NCI-H2107 (cell line): ENCODE data around the gene WBP1.
"Not testable (repeated sequence)": the region's sequence is repeated elsewhere in the genome, so short reads cannot be mapped to it uniquely, and the experiment has no call there.

Experiments used
- DNase-seq: peaks from one replicate; lab custom pipeline; 2025; lab: John Stamatoyannopoulos, UW

Gene WBP1

DNA sequence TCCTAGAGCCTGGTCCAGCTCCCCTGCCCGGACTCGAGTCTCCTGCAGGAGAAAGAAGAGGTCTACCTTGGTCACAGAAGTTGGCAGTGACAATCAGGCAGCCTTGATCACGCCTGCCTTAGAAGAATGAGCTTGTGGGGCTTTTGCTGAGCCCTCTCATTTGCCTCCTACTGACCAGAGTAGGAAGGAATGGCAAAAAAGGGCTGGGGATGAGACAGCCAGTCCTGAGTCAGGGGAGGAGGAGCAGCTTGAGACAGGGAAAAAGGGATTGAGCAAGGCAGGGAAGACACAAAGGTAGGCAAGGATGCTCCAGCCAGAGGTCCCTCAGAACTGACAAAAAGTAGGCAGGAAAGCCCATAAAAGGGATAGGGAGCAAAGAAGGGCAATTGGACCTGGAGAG lies 30.7 kb upstream of the WBP1 start:
- no peak for DNase-seq

DNA sequence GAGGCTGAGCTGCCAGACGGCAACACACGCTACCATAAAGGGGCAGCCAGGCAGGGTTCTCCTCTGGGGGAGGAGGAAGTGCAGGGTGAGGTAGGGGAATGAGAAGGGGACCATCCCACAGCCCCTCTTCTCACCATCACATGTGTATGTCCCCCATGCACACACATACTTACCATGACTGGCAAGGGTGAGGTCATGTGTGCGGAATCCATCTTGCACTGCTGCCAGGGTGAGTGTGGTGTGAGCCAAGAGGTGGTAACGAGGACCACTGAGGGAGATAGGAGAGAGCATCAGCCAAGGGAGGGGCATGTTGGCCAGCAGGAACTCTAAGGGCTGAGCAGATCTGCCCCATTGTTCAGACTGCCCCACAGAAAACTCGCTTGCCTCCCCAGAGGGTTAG lies 29.6 kb upstream of the WBP1 start:
- DNase-seq, result no peak

GRCh38 chr2:74429487-74430451 lies 28.5 kb upstream of the WBP1 start:
- no peak for DNase-seq

- no peak for DNase-seq
These were observed 27.7 kb upstream of the WBP1 start for GRCh38 chr2:74430502-74430901.

GRCh38 chr2:74436111-74436805 lies 22.0 kb upstream of the WBP1 start:
- DNase-seq, result no peak

DNA sequence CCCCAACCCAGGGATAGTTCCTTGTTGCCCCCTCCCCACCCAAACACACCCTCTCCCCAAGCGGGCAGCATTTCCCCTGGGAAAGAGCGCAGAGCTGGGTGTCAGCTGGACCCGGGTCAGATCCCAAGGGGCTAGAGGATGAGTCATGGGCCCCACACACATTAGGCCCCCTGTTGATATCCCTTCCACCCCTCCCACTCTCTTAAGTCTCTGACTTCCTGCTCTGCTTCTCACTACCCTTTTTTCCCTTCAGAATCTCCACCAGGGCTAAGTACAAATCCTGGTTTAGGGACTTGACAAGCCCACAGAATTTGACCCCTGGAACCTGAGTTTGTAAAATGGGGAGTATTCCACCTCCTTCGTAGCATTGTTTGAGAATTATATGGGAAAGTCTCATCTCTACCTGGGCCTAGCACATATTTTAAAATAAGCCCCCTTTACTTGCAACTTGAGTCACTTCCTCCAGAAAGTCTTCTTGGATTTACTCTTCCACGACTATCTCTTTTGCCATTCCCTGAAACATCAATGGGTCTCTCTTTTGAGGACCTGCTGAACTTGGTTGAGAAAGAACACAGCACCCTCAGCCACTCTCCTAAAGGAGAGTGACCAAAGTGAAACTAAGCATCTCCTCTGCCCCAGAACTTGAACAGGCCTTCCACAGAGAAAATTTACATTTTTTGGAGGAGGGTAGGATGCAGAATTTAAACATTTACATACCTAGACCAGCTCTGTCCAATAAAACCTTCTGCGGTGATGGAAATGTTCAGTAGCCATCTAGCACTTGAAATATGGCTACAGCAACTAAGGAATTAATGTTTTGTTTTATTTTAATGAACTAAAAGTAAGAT lies 21.2 kb upstream of the WBP1 start:
- no peak for DNase-seq

- no peak for DNase-seq
These were observed 20.0 kb upstream of the WBP1 start for GRCh38 chr2:74438248-74438647.

GRCh38 chr2:74439373-74439772 lies 18.9 kb upstream of the WBP1 start:
- DNase-seq, result no peak

DNA sequence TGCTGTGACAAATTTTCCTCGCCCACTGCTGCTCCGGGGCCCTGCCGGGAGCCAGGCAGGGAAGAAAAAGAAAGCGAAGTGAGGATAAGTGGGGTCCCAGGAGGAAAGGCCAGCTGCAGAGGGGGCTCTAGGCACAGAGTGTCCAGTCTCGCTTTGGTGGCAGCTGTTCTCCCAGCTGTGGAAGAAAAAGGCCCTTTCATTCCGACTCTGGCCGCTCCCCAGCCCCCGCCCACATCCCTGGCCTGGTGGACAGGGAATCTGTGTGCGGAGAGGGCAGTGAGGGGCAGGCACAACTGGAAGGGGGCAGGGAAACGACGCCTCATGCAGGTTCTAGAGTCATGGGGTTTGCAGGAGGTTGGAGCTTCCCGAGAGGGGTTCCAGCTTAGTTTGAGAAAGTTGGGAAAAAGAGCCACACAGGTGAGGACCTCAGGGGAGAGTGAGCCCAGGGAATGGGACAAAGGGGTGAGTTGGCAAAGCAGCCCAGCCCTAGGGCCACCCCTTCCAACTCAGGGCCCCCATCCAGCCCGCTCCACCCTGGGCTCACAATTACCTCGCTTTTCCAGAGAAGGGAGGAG lies 18.3 kb upstream of the WBP1 start:
- no peak for DNase-seq

DNA sequence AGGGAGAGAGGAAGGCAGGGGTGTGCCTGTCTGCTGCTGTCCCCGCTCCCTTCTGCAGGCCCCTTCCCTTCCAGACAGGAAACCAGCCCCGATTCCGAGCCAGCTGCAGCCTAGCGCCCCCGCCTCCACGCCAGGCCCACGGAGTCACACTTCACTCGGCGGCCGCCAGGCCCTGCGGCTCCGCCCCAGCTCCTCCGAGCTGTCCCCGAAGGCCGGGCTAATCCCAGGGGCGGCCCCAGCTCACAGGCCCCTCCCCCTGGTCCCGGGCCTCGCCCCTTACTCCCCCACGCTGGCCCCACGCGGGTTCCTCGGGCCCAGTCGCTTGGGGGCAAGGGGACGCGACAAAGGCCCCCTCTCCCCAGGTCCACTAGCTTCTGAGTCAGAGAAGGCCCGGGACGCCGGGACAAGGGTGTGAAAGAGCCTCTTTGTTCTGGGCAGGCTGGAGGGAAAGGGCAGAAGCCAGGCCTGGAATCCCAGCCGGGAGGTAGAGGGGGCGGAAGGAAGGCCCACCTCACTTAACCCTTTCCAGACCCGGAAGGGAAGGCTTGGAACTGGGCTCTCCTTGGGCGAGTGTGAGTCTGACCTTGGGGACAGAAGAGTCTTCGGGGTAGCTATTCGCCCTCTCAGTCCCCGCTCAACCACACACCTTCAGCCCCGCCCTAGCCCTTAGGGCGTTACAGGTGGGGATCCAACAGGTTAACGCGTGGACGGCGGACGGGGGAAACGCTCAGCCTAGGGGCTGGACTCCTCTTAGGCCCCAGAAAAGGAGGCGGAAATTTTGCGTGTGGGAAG lies 17.7 kb upstream of the WBP1 start:
- no peak for DNase-seq

DNA sequence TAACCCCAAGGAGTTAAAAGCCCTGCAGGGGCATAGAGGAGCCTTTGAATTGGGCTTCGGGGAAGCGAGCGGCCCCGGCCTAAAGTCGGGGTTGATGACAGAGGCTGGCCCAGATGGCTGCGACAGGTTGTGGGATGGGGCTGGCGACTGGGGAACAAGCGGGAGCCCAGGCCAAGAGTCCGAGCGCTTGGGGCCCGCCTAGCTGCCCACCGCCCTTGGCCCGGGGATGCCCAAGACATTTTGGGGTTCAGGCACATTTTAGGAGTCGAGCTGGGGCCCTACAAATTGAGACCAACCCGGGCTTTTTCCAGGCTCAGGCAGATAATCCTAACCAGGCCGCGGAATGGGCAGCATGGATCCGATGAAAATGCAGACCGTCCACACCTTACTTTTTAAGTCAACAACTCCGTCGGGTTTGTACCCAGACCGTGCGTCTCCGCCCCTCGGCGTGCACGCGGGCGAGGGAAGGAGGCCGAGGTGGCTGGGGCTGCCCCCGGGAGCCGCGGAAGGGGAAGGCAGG lies 17.0 kb upstream of the WBP1 start:
- DNase-seq, result no peak

GRCh38 chr2:74441690-74442482 lies 16.4 kb upstream of the WBP1 start, which contains the start of gene RTKN:
RTKN (minus strand) TSS chr2:74441937; CDS start chr2:74441816, 121 bp downstream.
- no peak for DNase-seq

GRCh38 chr2:74442483-74443297 lies 15.5 kb upstream of the WBP1 start:
- not testable (repeated sequence) for DNase-seq

DNA sequence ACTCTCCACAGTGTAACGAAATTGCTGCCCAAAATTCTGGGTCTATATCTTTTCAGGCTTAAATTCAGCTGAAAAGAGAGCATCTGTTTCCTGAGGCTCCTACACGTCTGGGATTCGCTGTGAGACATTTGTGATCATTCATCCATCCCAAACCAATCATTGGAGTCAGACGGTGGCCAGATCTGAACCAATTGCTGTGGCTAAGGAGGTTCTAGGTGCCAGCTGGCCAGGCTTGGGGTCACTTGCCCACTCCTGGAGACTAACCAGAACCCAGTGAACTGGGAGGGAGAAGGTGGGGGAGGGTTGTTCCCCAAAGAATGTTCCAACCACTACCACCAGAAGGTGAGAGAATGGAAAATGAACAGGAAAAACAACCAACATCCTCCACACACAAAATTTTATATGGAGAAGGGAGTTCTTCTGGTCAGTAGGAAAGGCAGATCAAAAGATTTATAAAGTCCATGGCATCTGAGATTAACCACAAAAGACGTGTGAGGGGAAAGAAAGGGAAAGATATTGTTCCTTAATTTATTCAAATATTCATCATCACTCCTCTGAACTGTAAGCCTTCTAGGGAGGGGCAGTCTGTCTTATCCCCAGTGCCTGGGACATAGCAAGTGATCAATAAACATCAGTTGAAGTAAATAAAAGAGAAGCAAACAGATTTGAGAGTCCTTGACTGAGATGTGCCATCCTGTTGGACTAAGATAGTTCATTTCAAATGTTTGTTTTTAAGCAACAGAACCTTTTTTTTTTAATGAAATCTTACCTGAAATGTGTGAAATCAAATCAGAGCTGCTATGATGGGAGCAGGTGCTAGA lies 13.5 kb upstream of the WBP1 start:
- DNase-seq, result no peak

DNA sequence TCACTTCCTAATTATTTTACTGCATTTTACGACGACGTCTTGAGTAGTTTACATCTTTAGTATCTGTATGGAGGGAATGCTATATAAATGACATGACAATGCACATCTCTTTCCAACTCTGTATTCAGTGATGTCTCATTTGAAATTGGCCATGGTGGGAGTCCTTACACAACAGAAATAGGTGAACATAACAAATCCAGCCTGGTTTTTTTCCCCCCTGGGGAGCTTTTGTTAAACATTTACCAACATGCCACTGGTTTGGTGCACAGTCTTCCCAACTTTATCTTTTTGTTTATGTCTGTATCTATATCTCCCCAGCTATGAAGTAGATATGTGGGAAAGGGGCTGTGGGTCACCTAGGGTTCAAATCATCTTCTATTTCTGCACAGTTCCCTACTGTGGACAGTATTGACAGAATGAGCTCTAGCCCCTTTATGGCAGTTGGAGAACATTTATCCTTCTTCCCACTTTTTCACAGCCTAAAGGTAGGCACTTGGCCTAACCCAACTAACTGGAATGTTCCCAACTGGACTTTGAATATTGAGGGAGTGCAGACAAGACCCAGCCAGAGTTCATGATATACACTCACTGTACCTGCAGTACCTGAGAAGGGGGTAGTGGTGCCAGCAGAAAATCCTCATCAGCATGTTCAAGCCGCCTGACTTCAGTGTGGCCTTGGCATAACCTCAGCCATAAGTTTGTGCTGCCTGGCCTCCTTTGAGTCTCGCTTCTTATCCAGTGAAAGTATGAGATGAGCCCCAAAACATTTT lies 10.8 kb upstream of the WBP1 start:
- DNase-seq, result no peak

GRCh38 chr2:74448771-74449170 lies 9.5 kb upstream of the WBP1 start:
- DNase-seq, result no peak

GRCh38 chr2:74450570-74451190 lies 7.6 kb upstream of the WBP1 start:
- no peak for DNase-seq
